ENCODE measurements around the gene HOXA11.

- TF ChIP-seq POLR2AphosphoS5 (IDR thresholded peaks at IDR 0.05; ENCODE audit: insufficient read depth in 1 of 2, low read depth in 1 of 2) (peak in 1 of 2 donors; percentile 14), CTCF (IDR thresholded peaks at IDR 0.05) (peak in 1 of 3 experiments; percentile 6), POLR2A (IDR thresholded peaks at IDR 0.05) (no peak)
Measured at GRCh38 chr7:27171637-27172314, 13.3 kb downstream of the HOXA11 start.

All from vagina (tissue), 2 donors.